H1 (cell line): Measurements from ENCODE around the gene HACD2. TPM values are rescaled to one million over a fixed set of nuclear protein-coding genes. Genes with fewer than 3 reads are reported as not detected.

Experiments used
- CTCF ChIA-PET: fragments of 300-600 bp; sonication (Branson Sonifier 250); formaldehyde crosslinking; loops from one replicate; lab custom pipeline; 2021; ENCODE audit not compliant: partially characterized antibody; lab: Charles Lee
- POLR2A ChIA-PET: fragments of 300-600 bp; sonication (Branson Sonifier 250); formaldehyde crosslinking; loops from one replicate; lab custom pipeline; 2021; ENCODE audit warnings: inconsistent platforms; ENCODE audit not compliant: partially characterized antibody; lab: Charles Lee
- DNase-seq, 2 experiments: peaks; one replicate each; pipeline versions ENCODE4 v3.0.0 to v3.0.0-alpha.2; 2010 to 2022; ENCODE audit warnings: low spot score in 2 of 2, low read depth in 1 of 2, mixed read lengths in 1 of 2
- FAIRE-seq: peaks from 2 replicates; lab custom pipeline; 2011; peaks lifted over from hg19 to GRCh38; lab: Jason Lieb, UNC
- H2AFZ ChIP-seq: 2 replicates; pipeline ENCODE4 v1.8.1; 2012; ENCODE audit warnings: low read length, inconsistent platforms
- H2AK5ac ChIP-seq: 2 replicates; pipeline ENCODE4 v1.6.1; 2013; ENCODE audit warnings: low read depth, low read length
- H2BK120ac ChIP-seq: replicated peaks from 2 replicates; pipeline ENCODE3; 2013; ENCODE audit warnings: low read depth, low read length, inconsistent platforms
- H2BK12ac ChIP-seq: 2 replicates; pipeline ENCODE4 v1.6.1; 2013; ENCODE audit warnings: low read depth, low read length
- H2BK15ac ChIP-seq: 2 replicates; pipeline ENCODE4 v1.6.1; 2013; ENCODE audit warnings: low read length
- H2BK20ac ChIP-seq: 2 replicates; pipeline ENCODE4 v1.6.1; 2013; ENCODE audit warnings: low read length
- H2BK5ac ChIP-seq: 2 replicates; pipeline ENCODE4 v1.6.1; 2013; ENCODE audit warnings: low read depth, low read length
- H3K14ac ChIP-seq: 2 replicates; pipeline ENCODE4 v1.6.1; 2013; ENCODE audit warnings: inconsistent platforms; ENCODE audit not compliant: insufficient read length
- H3K18ac ChIP-seq: 2 replicates; pipeline ENCODE4 v1.6.1; 2013; ENCODE audit warnings: low read length; ENCODE audit errors: extremely low read depth
- H3K23ac ChIP-seq: 2 replicates; pipeline ENCODE4 v1.6.1; 2013; ENCODE audit warnings: inconsistent platforms; ENCODE audit not compliant: insufficient read length
- H3K23me2 ChIP-seq: 2 replicates; pipeline ENCODE4 v1.6.1; 2013; ENCODE audit warnings: low read depth, low read length
- H3K27ac ChIP-seq: 2 replicates; pipeline ENCODE4 v1.6.1; 2011; ENCODE audit warnings: low read depth, low read length, inconsistent platforms
- H3K27me3 ChIP-seq, 4 experiments: replicated peaks in 1 of 4; 1 replicate in 1 of 4; 2 replicates in 3 of 4; pipeline versions ENCODE4 v1.6.1 to v1.8.1; 2011 to 2013; ENCODE audit warnings: low read length in 3 of 4, mild to moderate bottlenecking in 3 of 4, inconsistent platforms in 2 of 4, mixed read lengths in 2 of 4, moderate library complexity in 1 of 4; ENCODE audit not compliant: control insufficient read depth in 3 of 4, insufficient read depth in 3 of 4; ENCODE audit errors: extremely low read depth in 1 of 4
- H3K36me3 ChIP-seq, 4 experiments: 2 replicates each; pipeline versions ENCODE4 v1.6.1 to v1.8.1; 2011 to 2013; ENCODE audit warnings: mild to moderate bottlenecking in 4 of 4, low read length in 3 of 4, moderate library complexity in 2 of 4, control low read depth in 1 of 4, inconsistent platforms in 1 of 4; ENCODE audit not compliant: insufficient read depth in 4 of 4, control insufficient read depth in 2 of 4
- H3K4ac ChIP-seq: replicated peaks from 2 replicates; pipeline ENCODE3; 2013; ENCODE audit warnings: low read length, low read depth, mixed read lengths, inconsistent platforms; ENCODE audit not compliant: insufficient read length
- H3K4me1 ChIP-seq, 4 experiments: replicated peaks in 1 of 4; 1 replicate in 1 of 4; 2 replicates in 3 of 4; pipeline versions ENCODE4 v1.6.1 to v1.8.1; 2011 to 2013; ENCODE audit warnings: low read length in 3 of 4, inconsistent platforms in 2 of 4, mixed read lengths in 1 of 4; ENCODE audit not compliant: insufficient read depth in 4 of 4, control insufficient read depth in 3 of 4
- H3K4me2 ChIP-seq, 2 experiments: 2 replicates each; pipeline versions ENCODE4 v1.6.1 to v1.8.1; 2011 to 2013; ENCODE audit warnings: low read depth in 2 of 2, low read length in 2 of 2, control low read depth in 1 of 2, inconsistent platforms in 1 of 2, mild to moderate bottlenecking in 1 of 2; ENCODE audit not compliant: insufficient read depth in 1 of 2
- H3K4me3 ChIP-seq, 4 experiments: fragments of 200-600, 300-600 bp in 1 of 4; sonication (generic), shearing (Covaris generic), sonication (Bioruptor Twin) in 1 of 4; 2 replicates each; pipeline versions ENCODE4 v1.5.1 to v1.8.1; 2011 to 2016; ENCODE audit warnings: low read length in 4 of 4, low read depth in 3 of 4, control low read depth in 2 of 4, inconsistent platforms in 2 of 4, mild to moderate bottlenecking in 2 of 4, mixed read lengths in 1 of 4, moderate library complexity in 1 of 4; ENCODE audit not compliant: insufficient read depth in 2 of 4; ENCODE audit errors: extremely low read depth in 1 of 4
- H3K56ac ChIP-seq: replicated peaks from 2 replicates; pipeline ENCODE3; 2013; ENCODE audit warnings: low read depth, mild to moderate bottlenecking, mixed read lengths, low read length, inconsistent platforms; ENCODE audit not compliant: insufficient read length
- H3K79me1 ChIP-seq: 2 replicates; pipeline ENCODE4 v1.6.1; 2013; ENCODE audit warnings: low read depth, low read length, control low read depth
- H3K79me2 ChIP-seq, 2 experiments: 2 replicates each; pipeline versions ENCODE4 v1.6.1 to v1.8.1; 2012 to 2013; ENCODE audit warnings: low read length in 2 of 2, mild to moderate bottlenecking in 2 of 2, inconsistent platforms in 1 of 2; ENCODE audit not compliant: insufficient read depth in 2 of 2, control insufficient read depth in 1 of 2
- H3K9ac ChIP-seq, 4 experiments: replicated peaks in 1 of 4; 1 replicate in 1 of 4; 2 replicates in 3 of 4; pipeline versions ENCODE4 v1.6.1 to v1.8.1; 2011 to 2013; ENCODE audit warnings: low read depth in 3 of 4, low read length in 3 of 4, control low read depth in 2 of 4, mild to moderate bottlenecking in 2 of 4, moderate library complexity in 2 of 4, inconsistent platforms in 1 of 4; ENCODE audit errors: extremely low read depth in 1 of 4
- H3K9me3 ChIP-seq, 2 experiments: 2 replicates each; pipeline versions ENCODE4 v1.6.1 to v1.8.1; 2012 to 2013; ENCODE audit warnings: mild to moderate bottlenecking in 2 of 2, moderate library complexity in 2 of 2, control low read depth in 1 of 2, inconsistent platforms in 1 of 2, low read depth in 1 of 2, low read length in 1 of 2, mixed read lengths in 1 of 2; ENCODE audit not compliant: insufficient read depth in 2 of 2
- H4K20me1 ChIP-seq, 2 experiments: replicated peaks in 1 of 2; 2 replicates each; pipeline versions ENCODE3 to v1.8.1; 2011 to 2013; ENCODE audit warnings: inconsistent platforms in 2 of 2, low read length in 2 of 2, mild to moderate bottlenecking in 1 of 2; ENCODE audit not compliant: insufficient read depth in 2 of 2, control insufficient read depth in 1 of 2
- H4K5ac ChIP-seq: 2 replicates; pipeline ENCODE4 v1.6.1; 2013; ENCODE audit warnings: low read length, low read depth, mixed read lengths, inconsistent platforms; ENCODE audit not compliant: insufficient read length
- H4K8ac ChIP-seq: 2 replicates; pipeline ENCODE4 v1.8.0; 2013; ENCODE audit warnings: mild to moderate bottlenecking, moderate library complexity, low read length, inconsistent platforms; ENCODE audit not compliant: insufficient read depth; ENCODE audit errors: extremely low read depth
- H4K91ac ChIP-seq: replicated peaks from 2 replicates; pipeline ENCODE3; 2013; ENCODE audit warnings: low read length, mixed read lengths, inconsistent platforms; ENCODE audit not compliant: insufficient read length
- HDAC6 ChIP-seq: IDR thresholded peaks from one replicate; pipeline ENCODE4 v1.7.1; 2012; ENCODE audit warnings: low read depth, mild to moderate bottlenecking, inconsistent platforms, low read length, moderate library complexity
- KDM4A ChIP-seq: IDR thresholded peaks from one replicate; pipeline ENCODE4 v1.7.1; 2012; ENCODE audit warnings: low read depth, mild to moderate bottlenecking, moderate library complexity, low read length, inconsistent platforms; ENCODE audit not compliant: severe bottlenecking
- KDM5A ChIP-seq: fragments of 200-600 bp; IDR thresholded peaks from 2 replicates; pipeline ENCODE4 v1.7.1; 2012; ENCODE audit warnings: mild to moderate bottlenecking, low read length, inconsistent platforms, mixed read lengths
- MAFK ChIP-seq: IDR thresholded peaks from 2 replicates; pipeline ENCODE4 v1.6.1; 2012; ENCODE audit warnings: low read depth, mild to moderate bottlenecking, improper control_type of control experiment, low read length
- RAD21 ChIP-seq, 2 experiments: IDR thresholded peaks in 1 of 2; conservative IDR thresholded peaks in 1 of 2; 2 replicates each; pipeline ENCODE4 v1.6.1; 2011; ENCODE audit warnings: low read depth in 2 of 2, low read length in 2 of 2, improper control_type of control experiment in 1 of 2, inconsistent platforms in 1 of 2, mild to moderate bottlenecking in 1 of 2, moderate library complexity in 1 of 2
- RBBP5 ChIP-seq: IDR thresholded peaks from 2 replicates; pipeline ENCODE4 v1.7.1; 2012; ENCODE audit warnings: low read depth, mild to moderate bottlenecking, inconsistent platforms, low read length, moderate library complexity, borderline replicate concordance
- SIRT6 ChIP-seq: IDR thresholded peaks from one replicate; pipeline ENCODE4 v1.7.1; 2012; ENCODE audit warnings: low read length, inconsistent platforms
- TAF7 ChIP-seq: optimal IDR thresholded peaks from 2 replicates; pipeline ENCODE3; 2011; ENCODE audit warnings: low read depth, mild to moderate bottlenecking, inconsistent platforms, low read length, moderate library complexity, borderline replicate concordance
- TCF12 ChIP-seq: IDR thresholded peaks from 2 replicates; pipeline ENCODE4 v1.6.1; 2011; ENCODE audit warnings: low read depth, mild to moderate bottlenecking, low read length
- YY1 ChIP-seq: IDR thresholded peaks from 2 replicates; pipeline ENCODE4 v1.6.1; 2011; ENCODE audit warnings: low read depth, mild to moderate bottlenecking, low read length
- WGBS, 2 experiments: shearing (Covaris generic) in 1 of 2; methylation state at CpG; one replicate each; pipeline versions ENCODE4 v1.1.6 to v1.1.7; 2013 to 2015; ENCODE audit warnings: low lambda C conversion rate in 2 of 2, mixed read lengths in 2 of 2, inconsistent platforms in 1 of 2, low coverage in 1 of 2, missing lambda C conversion rate in 1 of 2; ENCODE audit not compliant: insufficient replicate concordance in 2 of 2, insufficient coverage in 1 of 2, insufficient read length in 1 of 2; ENCODE audit errors: extremely low coverage in 1 of 2, missing lambda C conversion rate in 1 of 2; 5-methylcytosine and 5-hydroxymethylcytosine counted together
- polyA plus RNA-seq, 7 experiments: library from polyadenylated mRNA; depleted of rRNA in 3 of 7; stranded (reverse) in 5 of 7; unstranded in 2 of 7; fragments of >200 nt in 5 of 7; fragments of 200-250 nt in 2 of 7; gene quantifications; 1 replicate in 5 of 7; 2 replicates in 1 of 7; 4 replicates in 1 of 7; pipeline versions ENCODE4 v1.2.1 to v1.2.3, GENCODE V29; 2011 to 2013; ENCODE audit warnings: missing spikeins in 2 of 7, mixed read lengths in 2 of 7
- total RNA-seq: library from RNA; stranded (reverse); fragmentation: NEBNext Ultra II Directional; extraction: Animal tissue kit (Norgen Biotek cat#: 25700); gene quantifications from 2 replicates; pipeline ENCODE4 v1.2.1, GENCODE V29; 2021
- TF ChIP-seq, protein P1 (sequence below): IDR thresholded peaks from 2 replicates; pipeline ENCODE4 v1.6.1; 2012; ENCODE audit warnings: inconsistent platforms
- TF ChIP-seq, protein P2 (sequence below): IDR thresholded peaks from 2 replicates; pipeline ENCODE4 v1.6.1; 2012; ENCODE audit warnings: low read length, inconsistent platforms

The HACD2 gene
- total and polyA plus RNA-seq, 2 of the 8 experiments (the other 6 are each of a cell fraction or from before 2014, with no cell fraction given), result 24.9 to 31.2 TPM

DNA sequence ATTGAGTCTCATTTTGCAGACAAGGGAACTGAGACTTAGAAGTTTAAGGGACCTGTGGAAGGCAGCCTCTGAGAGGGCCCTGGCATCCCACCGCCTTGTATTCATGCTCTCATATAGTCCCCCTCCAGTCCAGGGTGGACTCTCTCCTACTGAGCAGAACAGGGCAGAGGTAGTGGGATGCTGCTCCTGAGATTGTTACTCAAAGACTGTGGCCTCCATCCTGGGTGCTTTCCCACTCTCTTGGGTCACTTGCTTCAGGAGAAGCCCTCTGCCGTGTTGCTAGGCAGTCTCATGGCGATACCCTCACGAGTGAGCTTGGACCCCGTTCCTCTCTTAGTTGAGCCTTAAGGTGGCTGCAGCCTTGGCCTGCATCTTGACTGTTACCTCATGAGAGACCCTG is 113.7 kb downstream of the HACD2 start:
- Histone ChIP-seq H3K23ac (no peak overlapping the region), H3K79me1 (no peaks in the 10 kb centered on the region), H3K27ac (no peak overlapping the region), H3K4me3 (no peak overlapping the region), H3K23me2 (no peaks in the 10 kb centered on the region), H2AK5ac (no peak overlapping the region), H3K4me1 (no peaks in the 10 kb centered on the region), H2BK20ac (no peak overlapping the region), H4K8ac (no peak overlapping the region), H3K36me3 (no peaks in the 10 kb centered on the region), H2AFZ (no peak overlapping the region), H4K20me1 (no peaks in the 10 kb centered on the region), H2BK120ac (no peak overlapping the region), H3K18ac (no peak overlapping the region), H3K14ac (no peak overlapping the region), H4K91ac (no peak overlapping the region), H3K27me3 (no peaks in the 10 kb centered on the region), H3K4ac (no peak overlapping the region), H2BK5ac (no peak overlapping the region), H3K9me3 (no peaks in the 10 kb centered on the region), H2BK15ac (no peak overlapping the region), H3K79me2 (no peaks in the 10 kb centered on the region), H4K5ac (no peak overlapping the region), H3K56ac (no peak overlapping the region), H3K4me2 (no peak overlapping the region), H3K9ac (no peak overlapping the region), H2BK12ac (no peak overlapping the region)
- ChIA-PET POLR2A (no interaction called here), CTCF (interaction anchor here (1.0 to 1.5 kb wide), 6 partner anchors 13 to 142 kb away, joined by 3 to 8 read pairs (median 4); no protein-coding TSS in a partner anchor)
- DNase-seq (no peak), FAIRE-seq (no peak)
- TF ChIP-seq, protein P1, sequence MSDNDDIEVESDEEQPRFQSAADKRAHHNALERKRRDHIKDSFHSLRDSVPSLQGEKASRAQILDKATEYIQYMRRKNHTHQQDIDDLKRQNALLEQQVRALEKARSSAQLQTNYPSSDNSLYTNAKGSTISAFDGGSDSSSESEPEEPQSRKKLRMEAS, result no peak
- TF ChIP-seq SIRT6, result no peak
- TF ChIP-seq RBBP5, result no peak
- TF ChIP-seq TAF7, result no peak
- no peak for TF ChIP-seq KDM4A
- TF ChIP-seq TCF12, result no peak
- TF ChIP-seq, protein P2, sequence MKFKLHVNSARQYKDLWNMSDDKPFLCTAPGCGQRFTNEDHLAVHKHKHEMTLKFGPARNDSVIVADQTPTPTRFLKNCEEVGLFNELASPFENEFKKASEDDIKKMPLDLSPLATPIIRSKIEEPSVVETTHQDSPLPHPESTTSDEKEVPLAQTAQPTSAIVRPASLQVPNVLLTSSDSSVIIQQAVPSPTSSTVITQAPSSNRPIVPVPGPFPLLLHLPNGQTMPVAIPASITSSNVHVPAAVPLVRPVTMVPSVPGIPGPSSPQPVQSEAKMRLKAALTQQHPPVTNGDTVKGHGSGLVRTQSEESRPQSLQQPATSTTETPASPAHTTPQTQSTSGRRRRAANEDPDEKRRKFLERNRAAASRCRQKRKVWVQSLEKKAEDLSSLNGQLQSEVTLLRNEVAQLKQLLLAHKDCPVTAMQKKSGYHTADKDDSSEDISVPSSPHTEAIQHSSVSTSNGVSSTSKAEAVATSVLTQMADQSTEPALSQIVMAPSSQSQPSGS, result no peak
- TF ChIP-seq KDM5A, result no peak
- no peak for TF ChIP-seq MAFK
- no peak for TF ChIP-seq YY1
- TF ChIP-seq HDAC6, result no peak
- TF ChIP-seq RAD21 (IDR thresholded peaks at IDR 0.05 in 1 of 2, conservative IDR thresholded peaks at IDR 0.05 in 1 of 2; ENCODE audit: low read depth in 2 of 2, low read length in 2 of 2), result no peak
- WGBS, 2 experiments, result 85% methylated on average over 5 of the region's 5 CpGs; no CpG with 5 or more reads in 1 of the 2 experiments
